GM12873 (cell line): ENCODE measurements around the gene PLB1.

Experiments
- TF ChIP-seq, protein P1 (sequence below): IDR thresholded peaks from 2 replicates; pipeline ENCODE4 v1.5.1; 2012; ENCODE audit warnings: low read depth, mild to moderate bottlenecking, moderate library complexity, low read length, control low read depth; ENCODE audit not compliant: insufficient read depth; ENCODE audit errors: missing control alignments

Gene PLB1

DNA sequence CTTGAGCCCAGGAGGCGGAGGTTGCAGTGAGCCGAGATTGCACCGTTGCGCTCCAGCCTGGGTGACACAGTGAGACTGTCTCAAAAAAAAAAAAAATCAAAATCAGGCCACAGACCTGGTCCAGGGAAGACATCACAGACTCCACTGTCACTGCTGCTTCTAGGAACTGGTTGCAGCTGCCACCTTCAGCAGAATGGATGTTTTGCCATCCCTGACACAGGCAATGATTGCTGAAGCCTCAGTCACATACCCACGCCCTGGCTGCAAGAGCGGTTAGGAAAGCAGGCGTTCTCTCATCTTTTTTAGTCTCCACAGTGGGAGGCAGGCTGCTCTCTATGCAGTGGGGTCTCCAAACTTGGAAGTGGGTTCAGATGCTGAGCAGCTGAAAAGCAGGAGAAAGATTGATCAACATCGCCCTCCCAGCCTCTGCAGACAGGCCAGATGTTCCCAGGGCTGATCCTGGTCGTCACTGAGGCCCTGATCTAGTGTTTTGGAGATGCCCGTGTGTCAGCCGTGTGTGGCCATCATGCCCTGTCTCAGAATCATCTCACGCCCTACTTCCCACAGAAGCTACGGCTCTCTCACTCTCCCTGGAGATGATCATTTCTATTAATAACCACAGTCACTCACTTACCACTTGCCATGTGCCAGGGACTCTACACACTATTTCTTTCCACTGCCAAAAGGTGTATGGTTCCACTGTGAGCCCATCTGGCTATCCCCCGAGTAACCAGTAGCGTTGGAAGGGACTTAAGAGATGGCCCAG is 91.8 kb downstream of the PLB1 start:
- TF ChIP-seq, protein P1, sequence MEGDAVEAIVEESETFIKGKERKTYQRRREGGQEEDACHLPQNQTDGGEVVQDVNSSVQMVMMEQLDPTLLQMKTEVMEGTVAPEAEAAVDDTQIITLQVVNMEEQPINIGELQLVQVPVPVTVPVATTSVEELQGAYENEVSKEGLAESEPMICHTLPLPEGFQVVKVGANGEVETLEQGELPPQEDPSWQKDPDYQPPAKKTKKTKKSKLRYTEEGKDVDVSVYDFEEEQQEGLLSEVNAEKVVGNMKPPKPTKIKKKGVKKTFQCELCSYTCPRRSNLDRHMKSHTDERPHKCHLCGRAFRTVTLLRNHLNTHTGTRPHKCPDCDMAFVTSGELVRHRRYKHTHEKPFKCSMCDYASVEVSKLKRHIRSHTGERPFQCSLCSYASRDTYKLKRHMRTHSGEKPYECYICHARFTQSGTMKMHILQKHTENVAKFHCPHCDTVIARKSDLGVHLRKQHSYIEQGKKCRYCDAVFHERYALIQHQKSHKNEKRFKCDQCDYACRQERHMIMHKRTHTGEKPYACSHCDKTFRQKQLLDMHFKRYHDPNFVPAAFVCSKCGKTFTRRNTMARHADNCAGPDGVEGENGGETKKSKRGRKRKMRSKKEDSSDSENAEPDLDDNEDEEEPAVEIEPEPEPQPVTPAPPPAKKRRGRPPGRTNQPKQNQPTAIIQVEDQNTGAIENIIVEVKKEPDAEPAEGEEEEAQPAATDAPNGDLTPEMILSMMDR: no peak

- TF ChIP-seq, protein P1: no peak
Measured at GRCh38 chr2:28588292-28588670, 92.4 kb downstream of the PLB1 start.

DNA sequence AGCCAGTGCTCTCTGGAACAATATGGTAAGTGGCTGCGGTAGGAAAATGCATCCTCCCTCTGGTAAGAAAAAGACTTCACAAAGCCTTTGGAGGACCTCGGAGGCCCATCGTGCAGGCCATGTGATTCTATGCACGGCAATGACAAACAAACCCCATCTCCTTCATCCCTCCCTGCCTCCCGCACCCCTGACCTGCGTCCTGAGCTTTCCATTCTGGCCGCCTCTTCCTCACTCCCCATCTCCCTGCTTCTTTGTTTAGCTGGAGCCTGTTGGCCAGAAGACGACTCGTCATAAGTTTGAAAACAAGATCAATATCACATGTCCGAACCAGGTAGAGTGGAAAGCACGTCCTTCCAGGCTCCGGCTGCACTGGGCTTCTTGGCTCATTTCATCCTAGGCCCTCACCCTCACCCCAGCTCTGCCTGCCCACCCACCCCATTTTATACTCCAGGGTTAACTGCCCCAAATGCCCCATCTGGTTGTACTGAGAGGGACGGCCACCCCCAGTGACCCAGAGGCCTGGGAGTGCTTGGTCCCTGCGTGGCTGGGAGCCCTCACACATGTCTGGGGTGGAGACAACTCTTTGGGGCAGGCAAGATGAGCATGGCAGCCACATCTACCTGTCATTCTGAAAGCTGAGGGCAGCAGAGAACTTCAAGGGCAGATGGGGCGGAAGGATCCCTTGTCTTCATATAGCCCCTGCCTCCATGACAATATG is 94.0 kb downstream of the PLB1 start:
- TF ChIP-seq, protein P1: no peak

DNA sequence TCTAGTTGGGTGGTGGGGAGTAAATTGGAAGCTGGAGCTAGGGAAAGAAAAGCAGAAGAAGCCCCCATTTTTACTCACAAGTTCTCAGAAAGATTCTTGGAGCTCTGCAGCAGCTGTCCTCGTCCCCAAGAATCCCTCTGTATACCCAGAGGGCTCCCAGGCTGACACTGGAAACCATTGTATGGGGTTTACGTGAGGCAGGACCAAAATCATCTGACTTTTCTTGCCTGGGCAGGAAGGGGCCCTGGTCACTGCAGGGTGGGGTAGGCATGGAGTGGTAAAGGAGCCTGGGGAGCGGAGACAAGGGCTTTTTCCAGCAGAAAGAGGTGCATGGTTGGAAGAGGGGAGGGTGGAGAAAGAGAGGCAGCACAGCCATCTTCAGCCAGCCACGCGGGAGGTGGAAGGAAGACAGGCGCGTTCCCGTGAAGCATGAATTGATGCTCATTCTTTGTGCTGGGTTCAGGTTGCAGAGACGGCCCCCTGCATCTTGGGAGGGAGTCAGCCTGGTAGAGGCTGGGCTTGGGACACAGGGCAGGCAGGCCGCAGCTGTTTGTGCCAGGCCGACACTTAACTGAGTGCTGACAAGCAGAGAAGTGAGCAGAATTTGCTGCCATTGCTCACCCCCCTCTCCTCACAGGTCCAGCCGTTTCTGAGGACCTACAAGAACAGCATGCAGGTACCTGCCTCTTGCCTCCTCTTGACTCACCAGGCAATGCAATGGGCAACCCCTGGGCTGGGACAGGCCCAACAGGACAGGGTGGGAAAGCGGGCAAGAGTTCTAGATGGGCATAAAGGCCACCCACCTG is 94.8 kb downstream of the PLB1 start:
- TF ChIP-seq, protein P1: no peak

GRCh38 chr2:28591711-28592335 is 96.0 kb downstream of the PLB1 start:
- TF ChIP-seq, protein P1: no peak

DNA sequence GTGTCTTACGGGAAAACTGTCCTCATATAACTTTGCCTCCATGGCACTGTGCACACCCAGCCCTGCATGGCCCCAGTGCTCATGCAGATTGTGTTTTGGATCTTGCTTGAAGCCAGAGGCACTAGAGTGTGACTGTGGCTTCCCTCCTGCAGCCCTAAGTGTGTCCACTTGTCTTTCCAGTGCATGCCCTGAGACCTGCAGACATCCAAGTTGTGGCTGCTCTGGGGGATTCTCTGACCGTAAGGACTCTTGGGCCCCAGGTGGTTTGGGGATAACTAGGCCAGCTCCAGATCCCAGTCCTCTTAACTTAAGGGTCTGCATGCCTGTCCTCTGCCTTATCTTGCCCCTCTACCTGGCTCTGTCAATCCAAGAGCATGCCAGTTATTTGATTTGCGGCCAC is 96.6 kb downstream of the PLB1 start:
- TF ChIP-seq, protein P1: no peak
